ENCODE measurements around the gene PSG11. TPM values are rescaled to one million over a fixed set of nuclear protein-coding genes. Genes with fewer than 3 reads are reported as not detected.
"Not testable (repeated sequence)": the region's sequence is repeated elsewhere in the genome, so short reads cannot be mapped to it uniquely, and the experiment has no call there.

PSG11 gene
- not detected for total RNA-seq

GRCh38 chr19:43026369-43026768 is at the start of gene PSG11:
Gene PSG11 (minus strand): TSS chr19:43026469. CDS start chr19:43026372, 97 bp downstream.
- not testable (repeated sequence) for H3K27ac Mint-ChIP-seq, H3K9me3 Mint-ChIP-seq, H3K4me1 Mint-ChIP-seq, DNase-seq, H3K4me3 Mint-ChIP-seq, H3K36me3 Mint-ChIP-seq
- H3K27me3 Mint-ChIP-seq, result peaks cover 32% of the 10 kb centered on the region

- H3K9me3 Mint-ChIP-seq, H3K36me3 Mint-ChIP-seq, DNase-seq, H3K4me3 Mint-ChIP-seq, H3K4me1 Mint-ChIP-seq, H3K27ac Mint-ChIP-seq: not testable (repeated sequence)
- peaks cover 23% of the 10 kb centered on the region for H3K27me3 Mint-ChIP-seq
These were observed 36.1 kb upstream of the PSG11 start for GRCh38 chr19:43062418-43062817.

GRCh38 chr19:43061326-43061725 is 35.1 kb upstream of the PSG11 start:
- DNase-seq, H3K27ac Mint-ChIP-seq, H3K9me3 Mint-ChIP-seq, H3K36me3 Mint-ChIP-seq, H3K4me1 Mint-ChIP-seq, H3K4me3 Mint-ChIP-seq: not testable (repeated sequence)
- peaks cover 26% of the 10 kb centered on the region for H3K27me3 Mint-ChIP-seq

GRCh38 chr19:43060254-43060653 is 34.0 kb upstream of the PSG11 start:
- DNase-seq, H3K4me1 Mint-ChIP-seq, H3K9me3 Mint-ChIP-seq, H3K27ac Mint-ChIP-seq, H3K36me3 Mint-ChIP-seq, H3K4me3 Mint-ChIP-seq: not testable (repeated sequence)
- peaks cover 19% of the 10 kb centered on the region for H3K27me3 Mint-ChIP-seq

GRCh38 chr19:43059482-43059881 is 33.2 kb upstream of the PSG11 start:
- Mint-ChIP-seq H3K27me3 (peaks cover 19% of the 10 kb centered on the region), H3K9me3 (peaks cover 14% of the 10 kb centered on the region)
- not testable (repeated sequence) for H3K36me3 Mint-ChIP-seq, DNase-seq, H3K4me1 Mint-ChIP-seq, H3K4me3 Mint-ChIP-seq, H3K27ac Mint-ChIP-seq

- Mint-ChIP-seq H3K9me3 (peaks cover 18% of the 10 kb centered on the region), H3K27me3 (peaks cover 19% of the 10 kb centered on the region)
- not testable (repeated sequence) for H3K4me3 Mint-ChIP-seq, H3K36me3 Mint-ChIP-seq, H3K4me1 Mint-ChIP-seq, DNase-seq, H3K27ac Mint-ChIP-seq
These were observed 32.2 kb upstream of the PSG11 start for GRCh38 chr19:43058440-43058839.

- H3K9me3 Mint-ChIP-seq, H3K4me1 Mint-ChIP-seq, H3K4me3 Mint-ChIP-seq, H3K36me3 Mint-ChIP-seq, DNase-seq, H3K27ac Mint-ChIP-seq: not testable (repeated sequence)
- H3K27me3 Mint-ChIP-seq, result peaks cover 28% of the 10 kb centered on the region
These were observed 21.7 kb upstream of the PSG11 start for GRCh38 chr19:43047966-43048365.

GRCh38 chr19:43046578-43046977 is 20.3 kb upstream of the PSG11 start:
- H3K4me1 Mint-ChIP-seq, H3K9me3 Mint-ChIP-seq, DNase-seq, H3K27ac Mint-ChIP-seq, H3K4me3 Mint-ChIP-seq, H3K36me3 Mint-ChIP-seq: not testable (repeated sequence)
- H3K27me3 Mint-ChIP-seq, result peaks cover 30% of the 10 kb centered on the region

GRCh38 chr19:43043492-43044180 is 17.4 kb upstream of the PSG11 start:
- H3K36me3 Mint-ChIP-seq, DNase-seq, H3K4me1 Mint-ChIP-seq, H3K27ac Mint-ChIP-seq, H3K4me3 Mint-ChIP-seq, H3K9me3 Mint-ChIP-seq: not testable (repeated sequence)
- peaks cover 31% of the 10 kb centered on the region for H3K27me3 Mint-ChIP-seq

- H3K4me3 Mint-ChIP-seq, H3K36me3 Mint-ChIP-seq, H3K9me3 Mint-ChIP-seq, DNase-seq, H3K27ac Mint-ChIP-seq, H3K4me1 Mint-ChIP-seq: not testable (repeated sequence)
- peaks cover 41% of the 10 kb centered on the region for H3K27me3 Mint-ChIP-seq
These were observed 5.4 kb upstream of the PSG11 start for GRCh38 chr19:43031645-43032044.

GRCh38 chr19:43028866-43029265 is 2.6 kb upstream of the PSG11 start:
- no peak overlapping the region for H3K4me3 Mint-ChIP-seq
- H3K4me1 Mint-ChIP-seq, result no peaks in the 10 kb centered on the region
- H3K27ac Mint-ChIP-seq, result no peak overlapping the region
- no peaks in the 10 kb centered on the region for H3K36me3 Mint-ChIP-seq
- DNase-seq, result no peak
- peaks cover 39% of the 10 kb centered on the region for H3K27me3 Mint-ChIP-seq
- H3K9me3 Mint-ChIP-seq, result no peaks in the 10 kb centered on the region

GRCh38 chr19:43027985-43028384 is 1.7 kb upstream of the PSG11 start:
- not testable (repeated sequence) for H3K4me1 Mint-ChIP-seq, H3K9me3 Mint-ChIP-seq, H3K36me3 Mint-ChIP-seq, H3K4me3 Mint-ChIP-seq, H3K27ac Mint-ChIP-seq, DNase-seq
- H3K27me3 Mint-ChIP-seq, result peaks cover 39% of the 10 kb centered on the region

- not testable (repeated sequence) for H3K36me3 Mint-ChIP-seq, H3K4me3 Mint-ChIP-seq, H3K4me1 Mint-ChIP-seq, DNase-seq, H3K9me3 Mint-ChIP-seq, H3K27ac Mint-ChIP-seq
- peaks cover 36% of the 10 kb centered on the region for H3K27me3 Mint-ChIP-seq
These were observed 792 bp upstream of the PSG11 start for GRCh38 chr19:43027061-43027460.

- not testable (repeated sequence) for H3K9me3 Mint-ChIP-seq, DNase-seq, H3K4me3 Mint-ChIP-seq, H3K27ac Mint-ChIP-seq, H3K4me1 Mint-ChIP-seq, H3K36me3 Mint-ChIP-seq
- peaks cover 14% of the 10 kb centered on the region for H3K27me3 Mint-ChIP-seq
These were observed 4.2 kb downstream of the PSG11 start for GRCh38 chr19:43022098-43022497.

GRCh38 chr19:43021629-43022028 is 4.6 kb downstream of the PSG11 start:
- H3K9me3 Mint-ChIP-seq, H3K4me1 Mint-ChIP-seq, DNase-seq, H3K36me3 Mint-ChIP-seq, H3K4me3 Mint-ChIP-seq, H3K27ac Mint-ChIP-seq, H3K27me3 Mint-ChIP-seq: not testable (repeated sequence)

- H3K27ac Mint-ChIP-seq, H3K36me3 Mint-ChIP-seq, H3K9me3 Mint-ChIP-seq, H3K4me3 Mint-ChIP-seq, DNase-seq, H3K4me1 Mint-ChIP-seq: not testable (repeated sequence)
- H3K27me3 Mint-ChIP-seq, result peaks cover 11% of the 10 kb centered on the region
These were observed 6.7 kb downstream of the PSG11 start for GRCh38 chr19:43019588-43019987.

Measured in activated naive CD8-positive, alpha-beta T cell treated with anti-CD3 and anti-CD28 coated beads for 36 hours (primary cell).